Activated CD4-positive, alpha-beta T cell treated with anti-CD3 and anti-CD28 coated beads, Interleukin-2, amount 10 ng/mL, durations not matched to agents 7 days and 5 days (primary cell): Measurements from ENCODE around the gene PTPRZ1. TPM values are rescaled to one million over a fixed set of nuclear protein-coding genes. Genes with fewer than 3 reads are reported as not detected.

ENCODE experiments used
- CTCF ChIA-PET: fragments of 350-600 bp; sonication (Branson Sonifier 250); formaldehyde crosslinking; loops from one replicate; lab custom pipeline; 2021; ENCODE audit warnings: antibody characterized with exemption; lab: Charles Lee
- POLR2A ChIA-PET: fragments of 350-600 bp; sonication (Branson Sonifier 250); formaldehyde crosslinking; loops from one replicate; lab custom pipeline; 2021; ENCODE audit warnings: antibody characterized with exemption; lab: Charles Lee
- DNase-seq: peaks from one replicate; pipeline ENCODE4 v3.0.0-alpha.2; 2020
- H3K27ac Mint-ChIP-seq: one replicate; pipeline ENCODE4 v1.8.0; 2021; ENCODE audit warnings: mild to moderate bottlenecking, moderate library complexity, mixed read lengths
- H3K27me3 Mint-ChIP-seq: one replicate; pipeline ENCODE4 v1.8.0; 2021; ENCODE audit warnings: mixed read lengths
- H3K36me3 Mint-ChIP-seq: one replicate; pipeline ENCODE4 v1.8.0; 2021; ENCODE audit warnings: low read depth, mixed read lengths
- H3K4me1 Mint-ChIP-seq: one replicate; pipeline ENCODE4 v1.8.0; 2021; ENCODE audit warnings: mixed read lengths
- H3K4me3 Mint-ChIP-seq: one replicate; pipeline ENCODE4 v1.8.0; 2021; ENCODE audit warnings: mild to moderate bottlenecking, moderate library complexity, mixed read lengths
- H3K9me3 Mint-ChIP-seq: one replicate; pipeline ENCODE4 v1.8.0; 2021; ENCODE audit warnings: mixed read lengths
- total RNA-seq, 2 experiments: library from RNA; stranded (reverse); gene quantifications; one replicate each; pipeline ENCODE4 v1.2.3, GENCODE V29; 2021

The PTPRZ1 gene
- total RNA-seq, 2 experiments from 2014 or later = not detected

DNA sequence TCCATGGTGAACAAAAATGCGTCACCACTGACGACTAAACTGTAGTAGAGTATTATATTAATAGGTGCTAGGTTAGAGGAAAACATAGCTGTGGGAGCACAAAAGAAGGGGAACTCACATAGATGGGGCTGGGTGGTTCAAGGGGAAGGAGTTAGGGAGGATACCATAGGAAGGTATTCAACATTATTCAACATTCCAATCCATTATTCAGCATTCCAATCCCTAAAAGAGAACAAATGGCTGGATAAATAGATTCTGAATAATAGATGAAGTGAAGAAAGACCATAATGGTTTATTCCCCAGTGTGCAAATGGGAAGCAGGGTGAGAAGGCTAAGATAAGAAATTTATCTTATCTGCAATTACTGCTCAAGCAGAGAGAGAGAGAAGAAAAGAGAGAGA is 209.7 kb downstream of the PTPRZ1 start:
- DNase-seq = no peak
- ChIA-PET POLR2A (no interaction called here), CTCF (no interaction called here)
- H3K4me1 Mint-ChIP-seq = no peaks in the 10 kb centered on the region
- no peak overlapping the region for H3K4me3 Mint-ChIP-seq
- H3K27me3 Mint-ChIP-seq = no peaks in the 10 kb centered on the region
- no peak overlapping the region for H3K27ac Mint-ChIP-seq
- H3K36me3 Mint-ChIP-seq = no peaks in the 10 kb centered on the region
- no peaks in the 10 kb centered on the region for H3K9me3 Mint-ChIP-seq

DNA sequence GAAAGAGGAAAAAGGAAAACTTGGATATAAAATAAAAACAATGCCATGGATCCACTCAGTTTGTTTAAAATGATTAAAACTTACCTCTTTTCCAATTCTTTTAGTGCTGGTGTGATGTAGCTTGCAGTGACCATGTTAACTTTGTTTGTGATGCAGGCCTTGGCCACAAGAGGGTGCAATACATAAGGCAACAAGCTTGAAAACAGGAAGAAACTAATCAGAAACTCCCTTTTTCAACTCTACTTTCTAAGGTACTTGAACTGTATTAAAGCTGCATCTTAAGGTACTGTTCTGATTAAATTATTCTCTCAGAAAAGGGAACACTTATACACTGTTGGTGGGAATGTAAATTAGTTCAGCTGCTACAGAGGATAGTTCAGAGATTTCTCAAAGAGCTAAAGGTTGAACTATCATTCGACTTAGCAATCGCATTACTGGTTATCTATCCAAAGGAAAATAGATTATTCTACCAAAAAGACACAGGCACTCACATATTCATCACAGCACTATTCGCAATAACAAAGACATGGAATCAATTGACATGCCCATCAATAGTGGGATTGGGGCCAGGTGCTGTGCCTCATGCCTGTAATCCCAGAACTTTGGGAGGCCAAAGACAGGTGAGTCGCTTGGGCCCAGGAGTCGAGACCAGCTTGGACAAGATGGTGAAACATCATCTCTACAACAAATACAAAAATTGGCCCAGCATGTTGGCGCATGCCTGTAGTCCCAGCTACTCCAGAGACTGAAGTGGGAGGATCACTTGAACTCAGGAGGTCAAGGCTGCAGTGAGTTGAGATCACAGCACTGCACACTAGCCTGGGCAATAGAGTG is 220.2 kb downstream of the PTPRZ1 start:
- no peak overlapping the region for H3K4me3 Mint-ChIP-seq
- H3K9me3 Mint-ChIP-seq = no peaks in the 10 kb centered on the region
- no peaks in the 10 kb centered on the region for H3K4me1 Mint-ChIP-seq
- DNase-seq = peak; percentile 70
- no peak overlapping the region for H3K27ac Mint-ChIP-seq
- POLR2A ChIA-PET = no interaction called here
- CTCF ChIA-PET = interaction anchor here (1.1 kb wide), 1 partner anchor 11 kb away, joined by 3 read pairs; no protein-coding TSS in a partner anchor
- no peaks in the 10 kb centered on the region for H3K36me3 Mint-ChIP-seq
- H3K27me3 Mint-ChIP-seq = no peaks in the 10 kb centered on the region

DNA sequence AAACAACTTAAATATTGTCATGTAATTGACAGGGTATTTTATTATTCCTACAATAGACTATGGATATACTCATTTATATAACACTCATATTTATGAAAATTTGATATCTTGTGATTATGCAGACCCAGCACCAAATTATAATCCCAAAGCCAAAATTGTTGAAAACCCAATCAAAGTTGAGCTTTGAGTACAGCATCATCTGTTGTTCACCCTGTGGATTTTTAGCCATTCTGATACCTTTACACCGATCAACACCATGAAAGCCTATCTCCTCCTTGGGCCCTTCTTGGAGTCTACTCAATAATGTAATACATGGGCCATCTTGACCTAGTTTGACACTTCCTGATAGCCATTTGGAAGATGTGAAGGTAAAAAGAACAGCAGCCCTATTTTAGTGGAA is 221.6 kb downstream of the PTPRZ1 start:
- H3K36me3 Mint-ChIP-seq = no peaks in the 10 kb centered on the region
- H3K27me3 Mint-ChIP-seq = no peaks in the 10 kb centered on the region
- POLR2A ChIA-PET = no interaction called here
- no peak for DNase-seq
- no peak overlapping the region for H3K4me3 Mint-ChIP-seq
- H3K4me1 Mint-ChIP-seq = no peaks in the 10 kb centered on the region
- H3K9me3 Mint-ChIP-seq = no peaks in the 10 kb centered on the region
- CTCF ChIA-PET = no interaction called here
- H3K27ac Mint-ChIP-seq = no peak overlapping the region

DNA sequence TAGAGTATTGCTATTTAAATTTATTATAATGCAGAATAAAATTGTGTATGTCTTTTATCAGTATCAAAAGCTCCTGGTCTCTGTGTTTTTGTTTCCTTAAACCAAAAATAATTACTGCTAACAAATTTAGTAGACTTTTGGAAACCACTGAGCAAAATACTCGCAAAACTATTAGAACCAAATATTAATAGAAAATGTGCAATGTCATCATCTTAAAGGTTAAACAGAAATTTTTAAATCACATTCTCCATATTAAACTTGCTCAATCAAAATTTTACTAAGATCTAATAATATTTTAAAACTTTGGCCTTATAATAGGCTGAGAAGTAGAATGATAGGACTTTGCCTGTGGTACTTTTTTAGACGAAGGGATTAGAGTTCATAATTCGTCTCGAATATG is 222.7 kb downstream of the PTPRZ1 start:
- POLR2A ChIA-PET = no interaction called here
- H3K27me3 Mint-ChIP-seq = no peaks in the 10 kb centered on the region
- CTCF ChIA-PET = no interaction called here
- no peaks in the 10 kb centered on the region for H3K4me1 Mint-ChIP-seq
- H3K9me3 Mint-ChIP-seq = no peaks in the 10 kb centered on the region
- no peaks in the 10 kb centered on the region for H3K36me3 Mint-ChIP-seq
- H3K4me3 Mint-ChIP-seq = no peak overlapping the region
- no peak for DNase-seq
- no peak overlapping the region for H3K27ac Mint-ChIP-seq

DNA sequence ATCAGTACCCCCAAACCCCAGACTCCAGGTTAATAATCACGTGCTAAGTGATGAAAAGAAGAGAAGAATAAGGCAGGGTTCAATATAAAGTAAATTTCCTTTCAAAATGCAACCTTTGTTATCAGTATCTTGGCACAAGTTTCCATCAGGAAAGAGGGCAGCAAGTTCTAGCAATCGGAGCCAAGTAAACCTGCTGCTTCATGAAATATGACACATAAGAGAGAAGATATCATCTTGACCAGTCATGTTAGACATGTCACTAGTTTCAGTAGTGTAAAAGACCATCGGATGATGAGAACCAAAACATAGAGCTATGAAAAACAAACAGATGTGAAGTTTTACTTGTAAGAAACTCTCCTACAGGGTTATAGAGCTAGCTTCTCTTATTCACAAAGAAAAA is 227.1 kb downstream of the PTPRZ1 start:
- ChIA-PET POLR2A (no interaction called here), CTCF (no interaction called here)
- Mint-ChIP-seq H3K27ac (no peak overlapping the region), H3K27me3 (no peaks in the 10 kb centered on the region), H3K9me3 (peaks cover 16% of the 10 kb centered on the region), H3K4me3 (no peak overlapping the region), H3K4me1 (no peaks in the 10 kb centered on the region), H3K36me3 (no peaks in the 10 kb centered on the region)
- DNase-seq = no peak

DNA sequence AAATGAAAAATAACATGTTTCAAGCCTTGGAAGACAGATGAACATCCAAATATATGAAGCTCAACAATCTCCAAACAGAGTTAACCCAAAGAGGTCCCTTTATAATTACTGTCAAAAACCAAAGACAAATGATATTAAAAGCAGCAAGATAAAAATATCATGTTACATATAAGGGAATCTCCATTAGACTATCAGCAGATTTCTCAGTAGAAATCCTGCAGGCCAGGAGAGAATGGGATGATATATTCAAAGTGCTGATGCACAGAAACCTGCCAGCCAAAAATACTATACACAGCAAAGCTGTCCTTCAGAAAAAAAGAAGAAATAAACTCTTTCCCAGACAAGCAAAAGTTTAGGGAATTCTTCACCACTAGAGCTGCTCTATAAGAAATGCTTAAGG is 230.1 kb downstream of the PTPRZ1 start:
- H3K9me3 Mint-ChIP-seq = peaks cover 19% of the 10 kb centered on the region
- CTCF ChIA-PET = interaction anchor here (1.3 kb wide), 1 partner anchor 10 kb away, joined by 3 read pairs; no protein-coding TSS in a partner anchor
- POLR2A ChIA-PET = no interaction called here

More for the DNA sequence above, 230.1 kb downstream of the PTPRZ1 start:
- Mint-ChIP-seq H3K4me1 (no peaks in the 10 kb centered on the region), H3K27me3 (no peaks in the 10 kb centered on the region), H3K4me3 (no peak overlapping the region), H3K36me3 (no peaks in the 10 kb centered on the region), H3K27ac (no peak overlapping the region)
- DNase-seq = no peak
